HepG2 (cell line): ENCODE data around the gene NACC2. TPM values are rescaled to one million over a fixed set of nuclear protein-coding genes. Genes with fewer than 3 reads are reported as not detected.

ENCODE experiments used
- ATAD3A ChIP-seq: sonication (generic); formaldehyde crosslinking; IDR thresholded peaks from 2 replicates; pipeline ENCODE4 v1.4.0; 2020; ENCODE audit warnings: missing genetic modification reagents
- ATF1 ChIP-seq: IDR thresholded peaks from 2 replicates; pipeline ENCODE4 v1.6.1; 2016; ENCODE audit warnings: mild to moderate bottlenecking, control low read depth
- JUN ChIP-seq: sonication (generic); formaldehyde crosslinking; IDR thresholded peaks from 2 replicates; pipeline ENCODE4 v1.4.0; 2020; ENCODE audit warnings: mild to moderate bottlenecking, missing genetic modification reagents
- MYC ChIP-seq: sonication (generic); formaldehyde crosslinking; IDR thresholded peaks from 2 replicates; pipeline ENCODE4 v1.9.0; 2021; ENCODE audit warnings: missing genetic modification reagents, borderline replicate concordance
- SMARCC2 ChIP-seq: fragments of 450-650 bp; IDR thresholded peaks from 2 replicates; pipeline ENCODE4 v1.6.1; 2017; ENCODE audit warnings: antibody characterized with exemption, mild to moderate bottlenecking
- SSRP1 ChIP-seq: IDR thresholded peaks from 2 replicates; pipeline ENCODE4 v1.6.1; 2016; ENCODE audit warnings: control low read depth
- TGIF2 ChIP-seq: IDR thresholded peaks from 2 replicates; pipeline ENCODE4 v1.6.1; 2016; ENCODE audit warnings: control low read depth, missing compliant biosample characterization
- TRAFD1 ChIP-seq: sonication (generic); formaldehyde crosslinking; IDR thresholded peaks from 2 replicates; pipeline ENCODE4 v1.5.1; 2020; ENCODE audit warnings: missing genetic modification reagents, mild to moderate bottlenecking, borderline replicate concordance
- ZFAT ChIP-seq: sonication (generic); formaldehyde crosslinking; conservative IDR thresholded peaks from 2 replicates; pipeline ENCODE4 v1.8.1; 2023; ENCODE audit warnings: missing genetic modification reagents, inconsistent platforms
- ZNF143 ChIP-seq: sonication (generic); formaldehyde crosslinking; IDR thresholded peaks from 2 replicates; pipeline ENCODE4 v1.4.0; 2020; ENCODE audit warnings: missing genetic modification reagents
- ZNF274 ChIP-seq: sonication (generic); formaldehyde crosslinking; IDR thresholded peaks from 2 replicates; pipeline ENCODE4 v1.5.1; 2020; ENCODE audit warnings: mild to moderate bottlenecking, missing genetic modification reagents
- ZNF441 ChIP-seq: sonication (generic); formaldehyde crosslinking; IDR thresholded peaks from 2 replicates; pipeline ENCODE4 v1.7.0; 2021; ENCODE audit warnings: missing genetic modification reagents, borderline replicate concordance
- ZNF451 ChIP-seq: sonication (generic); formaldehyde crosslinking; IDR thresholded peaks from 2 replicates; pipeline ENCODE4 v1.5.0; 2020; ENCODE audit warnings: mild to moderate bottlenecking, missing genetic modification reagents
- ZNF607 ChIP-seq: sonication (generic); formaldehyde crosslinking; IDR thresholded peaks from 2 replicates; pipeline ENCODE4 v1.5.1; 2020; ENCODE audit warnings: missing genetic modification reagents, mild to moderate bottlenecking, borderline replicate concordance
- ZNF766 ChIP-seq: sonication (generic); formaldehyde crosslinking; IDR thresholded peaks from 2 replicates; pipeline ENCODE4 v1.5.0; 2020; ENCODE audit warnings: missing genetic modification reagents, borderline replicate concordance
- ZNF768 ChIP-seq: sonication (generic); formaldehyde crosslinking; IDR thresholded peaks from 2 replicates; pipeline ENCODE4 v1.4.0; 2020; ENCODE audit warnings: missing genetic modification reagents
- ZNF775 ChIP-seq: sonication (generic); formaldehyde crosslinking; IDR thresholded peaks from 2 replicates; pipeline ENCODE4 v1.4.0; 2020; ENCODE audit warnings: missing genetic modification reagents, mild to moderate bottlenecking, moderate library complexity, borderline replicate concordance
- polyA plus RNA-seq, 8 experiments: library from polyadenylated mRNA; depleted of rRNA in 3 of 8; stranded (reverse) in 7 of 8; unstranded in 1 of 8; fragments of >200 nt; fragmentation: Illumina TruSeq in 4 of 8; extraction: Trizol in 4 of 8; gene quantifications; 2 replicates each; pipeline versions ENCODE4 v1.2.1 to v1.2.3, GENCODE V29; 2011 to 2016; ENCODE audit warnings: low read depth in 4 of 8, missing spikeins in 1 of 8, mixed read lengths in 1 of 8; ENCODE audit not compliant: insufficient read depth in 1 of 8
- total RNA-seq, 5 experiments: library from RNA; depleted of rRNA; stranded (reverse); fragments of >200 nt; fragmentation: Illumina TruSeq; extraction: Trizol; gene quantifications; 2 replicates each; pipeline ENCODE4 v1.2.3, GENCODE V29; 2016; ENCODE audit warnings: low read depth in 1 of 5
- TF ChIP-seq, protein P1 (sequence below): sonication (generic); formaldehyde crosslinking; IDR thresholded peaks from 2 replicates; pipeline ENCODE4 v1.5.0; 2020; ENCODE audit warnings: missing genetic modification reagents
- TF ChIP-seq, protein P2 (sequence below): sonication (generic); formaldehyde crosslinking; IDR thresholded peaks from 2 replicates; pipeline ENCODE4 v1.8.1; 2023; ENCODE audit warnings: mild to moderate bottlenecking, inconsistent platforms, moderate library complexity, missing genetic modification reagents, borderline replicate concordance
- TF ChIP-seq, protein P3 (sequence below): sonication (generic); formaldehyde crosslinking; IDR thresholded peaks from 2 replicates; pipeline ENCODE4 v1.4.0; 2020; ENCODE audit warnings: missing genetic modification reagents
- TF ChIP-seq, protein P4 (sequence below): sonication (generic); formaldehyde crosslinking; IDR thresholded peaks from 2 replicates; pipeline ENCODE4 v1.9.0; 2021; ENCODE audit warnings: missing genetic modification reagents, borderline replicate concordance

Gene NACC2
- total and polyA plus RNA-seq, 2 of the 13 experiments (the other 11 are each of a cell fraction or from before 2014, with no cell fraction given): 5.9 to 12.3 TPM

GRCh38 chr9:136118320-136119060 is 23.4 kb upstream of the NACC2 start, which contains the start of gene TMEM250 (continued):
- TF ChIP-seq, protein P1, sequence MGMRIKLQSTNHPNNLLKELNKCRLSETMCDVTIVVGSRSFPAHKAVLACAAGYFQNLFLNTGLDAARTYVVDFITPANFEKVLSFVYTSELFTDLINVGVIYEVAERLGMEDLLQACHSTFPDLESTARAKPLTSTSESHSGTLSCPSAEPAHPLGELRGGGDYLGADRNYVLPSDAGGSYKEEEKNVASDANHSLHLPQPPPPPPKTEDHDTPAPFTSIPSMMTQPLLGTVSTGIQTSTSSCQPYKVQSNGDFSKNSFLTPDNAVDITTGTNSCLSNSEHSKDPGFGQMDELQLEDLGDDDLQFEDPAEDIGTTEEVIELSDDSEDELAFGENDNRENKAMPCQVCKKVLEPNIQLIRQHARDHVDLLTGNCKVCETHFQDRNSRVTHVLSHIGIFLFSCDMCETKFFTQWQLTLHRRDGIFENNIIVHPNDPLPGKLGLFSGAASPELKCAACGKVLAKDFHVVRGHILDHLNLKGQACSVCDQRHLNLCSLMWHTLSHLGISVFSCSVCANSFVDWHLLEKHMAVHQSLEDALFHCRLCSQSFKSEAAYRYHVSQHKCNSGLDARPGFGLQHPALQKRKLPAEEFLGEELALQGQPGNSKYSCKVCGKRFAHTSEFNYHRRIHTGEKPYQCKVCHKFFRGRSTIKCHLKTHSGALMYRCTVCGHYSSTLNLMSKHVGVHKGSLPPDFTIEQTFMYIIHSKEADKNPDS (CRISPR knock-in tag): 0 out of 2 replicates have a peak, but pooled peaks have one; percentile 44
- TF ChIP-seq, protein P2, sequence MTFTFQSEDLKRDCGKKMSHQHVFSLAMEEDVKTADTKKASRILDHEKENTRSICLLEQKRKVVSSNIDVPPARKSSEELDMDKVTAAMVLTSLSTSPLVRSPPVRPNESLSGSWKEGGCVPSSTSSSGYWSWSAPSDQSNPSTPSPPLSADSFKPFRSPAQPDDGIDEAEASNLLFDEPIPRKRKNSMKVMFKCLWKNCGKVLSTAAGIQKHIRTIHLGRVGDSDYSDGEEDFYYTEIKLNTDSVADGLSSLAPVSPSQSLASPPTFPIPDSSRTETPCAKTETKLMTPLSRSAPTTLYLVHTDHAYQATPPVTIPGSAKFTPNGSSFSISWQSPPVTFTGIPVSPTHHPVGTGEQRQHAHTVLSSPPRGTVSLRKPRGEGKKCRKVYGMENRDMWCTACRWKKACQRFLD (CRISPR knock-in tag): no peak
- TF ChIP-seq ZNF766 (CRISPR knock-in tag) (no peak; the same call in 1 of the 2 replicates), ATAD3A (no peak), TGIF2 (peak; percentile 44), ZNF441 (no peak), ATF1 (no peak), TRAFD1 (CRISPR knock-in tag) (no peak), SMARCC2 (no peak), SSRP1 (no peak), ZNF143 (CRISPR knock-in tag) (peak; percentile 61), ZNF775 (no peak), ZNF607 (no peak; the same call in 1 of the 2 replicates), ZNF768 (CRISPR knock-in tag) (no peak), ZFAT (CRISPR knock-in tag) (no peak), MYC (peak; percentile 88), ZNF274 (CRISPR knock-in tag) (peak; percentile 83; the same call in 1 of the 2 replicates), ZNF451 (no peak; the same call in 1 of the 2 replicates), JUN (peak; percentile 36; the same call in 1 of the 2 replicates)
- TF ChIP-seq, protein P3, sequence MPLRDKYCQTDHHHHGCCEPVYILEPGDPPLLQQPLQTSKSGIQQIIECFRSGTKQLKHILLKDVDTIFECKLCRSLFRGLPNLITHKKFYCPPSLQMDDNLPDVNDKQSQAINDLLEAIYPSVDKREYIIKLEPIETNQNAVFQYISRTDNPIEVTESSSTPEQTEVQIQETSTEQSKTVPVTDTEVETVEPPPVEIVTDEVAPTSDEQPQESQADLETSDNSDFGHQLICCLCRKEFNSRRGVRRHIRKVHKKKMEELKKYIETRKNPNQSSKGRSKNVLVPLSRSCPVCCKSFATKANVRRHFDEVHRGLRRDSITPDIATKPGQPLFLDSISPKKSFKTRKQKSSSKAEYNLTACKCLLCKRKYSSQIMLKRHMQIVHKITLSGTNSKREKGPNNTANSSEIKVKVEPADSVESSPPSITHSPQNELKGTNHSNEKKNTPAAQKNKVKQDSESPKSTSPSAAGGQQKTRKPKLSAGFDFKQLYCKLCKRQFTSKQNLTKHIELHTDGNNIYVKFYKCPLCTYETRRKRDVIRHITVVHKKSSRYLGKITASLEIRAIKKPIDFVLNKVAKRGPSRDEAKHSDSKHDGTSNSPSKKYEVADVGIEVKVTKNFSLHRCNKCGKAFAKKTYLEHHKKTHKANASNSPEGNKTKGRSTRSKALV (CRISPR knock-in tag): no peak
- TF ChIP-seq, protein P4, sequence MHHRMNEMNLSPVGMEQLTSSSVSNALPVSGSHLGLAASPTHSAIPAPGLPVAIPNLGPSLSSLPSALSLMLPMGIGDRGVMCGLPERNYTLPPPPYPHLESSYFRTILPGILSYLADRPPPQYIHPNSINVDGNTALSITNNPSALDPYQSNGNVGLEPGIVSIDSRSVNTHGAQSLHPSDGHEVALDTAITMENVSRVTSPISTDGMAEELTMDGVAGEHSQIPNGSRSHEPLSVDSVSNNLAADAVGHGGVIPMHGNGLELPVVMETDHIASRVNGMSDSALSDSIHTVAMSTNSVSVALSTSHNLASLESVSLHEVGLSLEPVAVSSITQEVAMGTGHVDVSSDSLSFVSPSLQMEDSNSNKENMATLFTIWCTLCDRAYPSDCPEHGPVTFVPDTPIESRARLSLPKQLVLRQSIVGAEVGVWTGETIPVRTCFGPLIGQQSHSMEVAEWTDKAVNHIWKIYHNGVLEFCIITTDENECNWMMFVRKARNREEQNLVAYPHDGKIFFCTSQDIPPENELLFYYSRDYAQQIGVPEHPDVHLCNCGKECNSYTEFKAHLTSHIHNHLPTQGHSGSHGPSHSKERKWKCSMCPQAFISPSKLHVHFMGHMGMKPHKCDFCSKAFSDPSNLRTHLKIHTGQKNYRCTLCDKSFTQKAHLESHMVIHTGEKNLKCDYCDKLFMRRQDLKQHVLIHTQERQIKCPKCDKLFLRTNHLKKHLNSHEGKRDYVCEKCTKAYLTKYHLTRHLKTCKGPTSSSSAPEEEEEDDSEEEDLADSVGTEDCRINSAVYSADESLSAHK (CRISPR knock-in tag): no peak
